ENCODE data around the gene ANKRD52.

- TF ChIP-seq POLR2AphosphoS5 (IDR thresholded peaks at IDR 0.05; ENCODE audit: low read depth, low read length) (peak; percentile 90), CTCF (IDR thresholded peaks at IDR 0.05) (no peak), TCF7L2 (IDR thresholded peaks at IDR 0.05; ENCODE audit: low read depth, low read length) (no peak; the same call in 1 of the 2 replicates)
Measured at GRCh38 chr12:56299853-56300643, 41.9 kb upstream of the ANKRD52 start, which contains the start of gene CS.
